ENCODE data around the gene KATNB1. TPM values are rescaled to one million over a fixed set of nuclear protein-coding genes. Genes with fewer than 3 reads are reported as not detected.

Gene KATNB1
- total RNA-seq, 1 donor = 11.8 TPM

DNA sequence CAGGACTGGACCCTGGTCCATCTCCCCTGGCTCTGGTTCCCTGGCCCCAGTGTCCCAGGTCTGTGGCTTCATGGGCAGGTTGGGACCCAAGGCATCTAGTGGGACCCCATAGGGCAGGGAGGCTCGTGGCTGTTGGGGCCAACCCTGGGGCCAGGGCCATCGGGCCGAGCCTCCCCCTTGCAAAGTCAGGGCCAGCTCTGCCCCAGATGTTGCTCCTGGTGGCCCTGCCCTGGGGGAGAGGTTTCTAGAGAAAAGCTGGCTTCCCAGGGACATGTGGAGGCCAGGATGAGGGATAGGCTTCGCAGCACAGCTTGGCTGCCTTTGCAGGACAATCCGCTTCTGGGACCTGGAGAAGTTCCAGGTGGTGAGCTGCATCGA is 16.6 kb downstream of the KATNB1 start:
- Histone ChIP-seq H3K4me1 (ENCODE audit: insufficient read depth, low read length) (no peaks in the 10 kb centered on the region), H3K9me3 (ENCODE audit: low read depth, low read length) (no peaks in the 10 kb centered on the region), H3K27me3 (ENCODE audit: insufficient read depth, low read length) (no peaks in the 10 kb centered on the region), H3K4me3 (ENCODE audit: low read length) (no peak overlapping the region)

DNA sequence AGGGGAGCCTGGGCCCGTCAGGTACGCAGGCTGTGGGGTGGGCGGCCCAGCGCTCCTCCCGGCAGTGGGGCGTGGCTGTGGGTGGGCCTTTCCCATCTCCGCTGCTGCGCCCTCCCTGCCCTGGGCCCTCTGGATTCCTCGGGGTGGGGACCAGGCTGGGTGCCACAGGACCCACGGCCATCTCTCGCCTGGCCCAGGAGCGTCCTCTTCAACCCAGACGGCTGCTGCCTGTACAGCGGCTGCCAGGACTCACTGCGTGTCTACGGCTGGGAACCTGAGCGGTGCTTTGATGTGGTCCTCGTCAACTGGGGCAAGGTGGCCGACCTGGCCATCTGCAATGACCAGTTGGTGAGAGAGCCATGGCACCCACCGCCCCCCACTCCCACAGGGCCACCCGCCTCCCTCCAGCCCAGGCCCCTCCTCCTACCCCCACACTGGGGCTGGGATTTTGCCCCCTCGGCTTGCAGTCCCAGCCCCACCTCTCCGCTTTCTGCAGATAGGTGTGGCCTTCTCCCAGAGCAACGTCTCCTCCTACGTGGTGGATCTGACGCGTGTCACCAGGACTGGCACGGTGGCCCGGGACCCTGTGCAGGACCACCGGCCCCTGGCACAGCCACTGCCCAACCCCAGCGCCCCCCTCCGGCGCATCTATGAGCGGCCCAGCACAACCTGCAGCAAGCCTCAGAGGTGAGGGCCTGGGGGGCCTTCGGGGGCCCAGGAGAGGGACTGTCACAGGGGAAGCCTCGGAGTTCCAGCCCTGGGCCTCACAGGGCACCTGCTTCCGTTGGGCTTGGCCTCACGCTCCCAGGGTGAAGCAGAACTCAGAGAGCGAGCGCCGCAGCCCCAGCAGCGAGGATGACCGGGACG is 17.2 kb downstream of the KATNB1 start:
- H3K9me3 ChIP-seq (ENCODE audit: low read depth, low read length) = no peaks in the 10 kb centered on the region
- H3K27me3 ChIP-seq (ENCODE audit: insufficient read depth, low read length) = no peaks in the 10 kb centered on the region
- no peak overlapping the region for H3K4me3 ChIP-seq (ENCODE audit: low read length)
- no peaks in the 10 kb centered on the region for H3K4me1 ChIP-seq (ENCODE audit: insufficient read depth, low read length)

DNA sequence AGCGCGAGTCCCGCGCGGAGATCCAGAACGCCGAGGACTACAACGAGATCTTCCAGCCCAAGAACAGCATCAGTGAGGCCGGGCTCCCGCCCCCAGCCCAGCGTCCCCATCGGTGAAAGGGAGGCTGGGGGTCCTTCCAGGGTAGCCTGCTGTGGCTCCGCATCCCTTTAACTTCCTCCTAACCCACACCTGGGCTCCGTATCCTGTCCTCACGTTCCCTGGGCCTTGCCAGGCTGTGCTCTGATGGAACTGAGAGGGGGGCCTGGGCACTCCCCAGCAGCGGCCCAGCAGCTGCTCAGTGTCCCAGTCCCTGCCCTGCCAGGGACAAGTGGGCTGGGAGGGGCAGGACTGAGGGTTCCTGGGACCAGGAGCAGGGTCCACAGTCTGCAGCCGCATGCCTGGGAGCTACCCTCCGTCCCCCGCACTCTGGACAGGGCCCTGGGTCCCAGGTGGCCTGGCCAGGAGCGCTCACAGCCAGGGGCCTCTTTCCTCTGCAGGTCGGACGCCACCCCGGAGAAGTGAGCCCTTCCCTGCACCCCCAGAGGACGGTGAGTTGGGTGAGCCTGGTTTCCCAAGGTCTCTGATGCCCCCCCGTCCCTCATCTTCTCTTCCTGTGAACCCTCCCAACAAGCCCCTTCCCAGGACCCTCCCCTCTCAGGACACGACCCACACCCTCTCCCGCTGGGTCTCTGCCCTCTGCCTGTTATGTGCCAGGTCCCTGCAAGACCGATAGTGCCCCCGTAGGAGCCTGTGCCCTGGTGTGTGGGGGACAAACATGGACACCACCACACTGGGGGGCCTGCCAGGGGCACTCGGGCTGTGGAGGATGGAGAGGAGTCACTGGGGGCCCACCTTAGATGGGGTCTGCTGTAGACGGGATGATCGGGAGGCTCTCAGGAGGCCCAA is 18.1 kb downstream of the KATNB1 start:
- Histone ChIP-seq H3K4me1 (ENCODE audit: insufficient read depth, low read length) (no peaks in the 10 kb centered on the region), H3K9me3 (ENCODE audit: low read depth, low read length) (no peaks in the 10 kb centered on the region), H3K4me3 (ENCODE audit: low read length) (no peak overlapping the region), H3K27me3 (ENCODE audit: insufficient read depth, low read length) (no peaks in the 10 kb centered on the region)

DNA sequence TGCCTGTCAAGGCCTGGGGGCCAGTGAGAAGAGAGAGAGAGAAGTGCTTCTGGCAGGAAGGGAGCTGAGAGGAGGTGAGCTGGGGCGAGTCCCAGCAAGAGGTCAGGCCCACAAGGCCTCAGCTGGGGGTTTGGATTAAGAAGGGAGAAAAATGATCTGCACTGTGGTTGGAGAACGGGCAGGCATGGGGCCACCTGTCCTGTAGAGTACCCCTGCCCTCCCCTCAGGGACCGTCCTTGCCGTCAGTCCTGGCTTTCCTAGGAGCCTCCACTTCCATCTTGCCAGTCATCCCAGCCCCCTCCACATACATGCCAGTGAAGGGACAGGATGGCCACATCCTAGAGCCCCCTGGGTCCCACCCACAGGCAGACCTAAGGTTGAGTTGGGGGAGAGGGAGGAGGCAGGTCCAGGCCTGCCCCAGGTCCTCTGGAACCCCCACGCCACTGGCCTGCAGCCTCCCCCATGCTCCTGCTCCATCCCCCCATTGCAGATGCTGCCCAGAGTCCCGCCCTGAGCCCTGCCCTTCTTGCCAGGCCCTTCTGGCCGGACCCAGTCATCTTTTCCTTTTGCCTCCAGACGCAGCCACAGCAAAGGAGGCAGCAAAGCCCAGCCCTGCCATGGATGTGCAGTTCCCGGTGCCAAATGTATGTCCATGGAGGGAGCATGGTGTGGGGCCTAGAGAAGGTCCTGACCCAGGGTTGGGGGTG is 18.9 kb downstream of the KATNB1 start:
- no peaks in the 10 kb centered on the region for H3K4me1 ChIP-seq (ENCODE audit: insufficient read depth, low read length)
- H3K27me3 ChIP-seq (ENCODE audit: insufficient read depth, low read length) = no peaks in the 10 kb centered on the region
- H3K9me3 ChIP-seq (ENCODE audit: low read depth, low read length) = no peaks in the 10 kb centered on the region

DNA sequence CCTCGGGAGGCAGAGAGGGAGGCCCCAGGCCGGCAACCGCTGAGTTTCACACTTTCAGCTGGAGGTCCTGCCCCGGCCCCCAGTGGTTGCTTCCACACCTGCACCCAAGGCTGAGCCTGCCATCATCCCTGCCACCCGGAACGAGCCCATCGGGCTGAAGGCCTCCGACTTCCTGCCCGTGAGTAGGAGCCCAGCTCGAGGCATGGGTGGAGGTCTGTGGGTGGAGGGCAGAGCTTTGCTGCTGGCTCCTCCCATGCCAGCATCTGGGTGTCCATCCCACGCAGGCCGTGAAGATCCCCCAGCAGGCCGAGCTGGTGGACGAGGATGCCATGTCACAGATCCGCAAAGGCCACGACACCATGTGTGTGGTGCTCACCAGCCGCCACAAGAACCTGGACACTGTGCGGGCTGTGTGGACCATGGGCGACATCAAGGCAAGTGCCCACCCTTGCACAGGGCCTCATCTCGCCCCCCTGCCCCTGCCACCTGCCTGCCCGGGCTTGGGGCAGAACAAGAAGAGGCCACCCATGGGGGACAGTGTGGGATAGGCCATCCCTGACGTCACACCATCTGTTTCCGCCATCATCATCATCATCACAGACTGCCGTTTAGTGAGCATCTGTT is 19.6 kb downstream of the KATNB1 start:
- Histone ChIP-seq H3K27me3 (ENCODE audit: insufficient read depth, low read length) (no peaks in the 10 kb centered on the region), H3K4me1 (ENCODE audit: insufficient read depth, low read length) (no peaks in the 10 kb centered on the region), H3K4me3 (ENCODE audit: low read length) (no peak overlapping the region), H3K9me3 (ENCODE audit: low read depth, low read length) (no peaks in the 10 kb centered on the region)

More for the DNA sequence above, 18.9 kb downstream of the KATNB1 start:
- no peak overlapping the region for H3K4me3 ChIP-seq (ENCODE audit: low read length)

DNA sequence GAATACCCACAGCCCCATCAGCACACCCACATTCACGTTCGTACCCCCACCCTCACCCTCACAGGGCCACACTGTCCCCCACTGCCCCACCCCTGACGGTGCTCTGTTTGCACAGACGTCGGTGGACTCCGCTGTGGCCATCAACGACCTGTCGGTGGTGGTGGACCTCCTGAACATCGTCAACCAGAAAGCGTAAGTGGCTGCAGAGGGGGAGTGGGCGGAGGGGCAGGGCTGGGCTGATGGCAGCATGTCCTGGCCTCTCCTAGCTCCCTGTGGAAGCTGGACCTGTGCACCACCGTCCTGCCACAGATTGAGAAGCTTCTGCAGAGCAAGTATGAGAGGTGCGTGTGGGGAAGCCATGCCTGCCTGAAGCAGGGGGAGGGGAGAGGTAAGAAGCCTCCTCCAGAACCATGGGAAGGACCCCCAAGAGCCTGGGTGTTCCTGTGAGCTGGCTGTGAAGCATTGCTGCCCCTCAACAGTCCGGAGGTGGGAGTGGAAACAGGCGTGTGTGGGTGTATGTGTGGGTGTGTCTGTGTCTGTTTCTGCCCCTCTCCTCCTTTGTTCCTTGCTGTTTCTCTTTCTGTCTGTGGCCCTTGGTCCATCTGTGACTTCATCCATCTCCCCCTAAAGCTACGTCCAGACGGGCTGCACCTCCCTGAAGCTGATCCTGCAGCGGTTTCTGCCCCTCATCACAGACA is 20.3 kb downstream of the KATNB1 start:
- Histone ChIP-seq H3K4me1 (ENCODE audit: insufficient read depth, low read length) (no peaks in the 10 kb centered on the region), H3K4me3 (ENCODE audit: low read length) (no peak overlapping the region), H3K27me3 (ENCODE audit: insufficient read depth, low read length) (no peaks in the 10 kb centered on the region), H3K9me3 (ENCODE audit: low read depth, low read length) (no peaks in the 10 kb centered on the region)

DNA sequence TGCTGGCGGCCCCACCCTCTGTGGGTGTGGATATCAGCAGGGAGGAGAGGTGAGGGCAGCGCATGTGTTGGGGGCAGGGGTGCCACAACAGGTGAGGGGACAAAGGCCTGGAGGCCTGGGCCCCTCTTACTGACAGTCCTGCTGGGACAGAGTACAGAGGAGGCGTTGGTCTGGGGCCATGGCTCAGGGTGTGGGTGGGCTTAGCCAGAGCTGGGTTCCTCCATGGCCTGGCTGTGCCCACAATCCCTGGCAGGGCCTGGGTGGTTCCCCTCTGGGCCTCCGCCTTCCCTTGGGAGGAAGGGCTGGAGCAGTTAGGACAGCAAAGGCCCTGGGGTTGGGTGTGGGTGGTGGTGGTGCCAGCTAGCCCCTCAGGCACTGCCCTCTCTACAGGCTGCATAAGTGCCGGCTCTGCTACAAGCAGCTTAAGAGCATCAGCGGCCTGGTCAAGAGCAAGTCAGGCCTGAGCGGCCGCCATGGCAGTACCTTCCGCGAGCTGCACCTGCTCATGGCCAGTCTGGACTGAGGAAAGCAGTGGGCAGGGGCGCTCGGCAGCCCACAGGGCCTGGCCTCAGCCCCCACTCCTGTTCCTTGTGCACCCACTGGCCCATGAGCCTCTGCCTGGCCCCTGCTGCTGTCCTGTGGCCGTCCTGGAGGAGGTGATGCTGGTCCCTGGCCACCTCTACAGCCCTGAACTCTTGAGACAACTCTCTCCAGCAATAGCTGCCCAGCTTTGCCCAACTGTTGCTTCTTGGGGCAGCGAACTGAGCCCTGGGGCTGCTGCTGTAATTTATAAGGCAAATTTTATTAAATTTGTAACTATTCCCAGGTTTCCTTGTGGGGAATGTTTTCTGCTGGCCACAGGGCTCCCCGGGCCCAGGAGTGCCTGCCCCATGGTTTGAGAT is 21.1 kb downstream of the KATNB1 start:
- Histone ChIP-seq H3K9me3 (ENCODE audit: low read depth, low read length) (no peaks in the 10 kb centered on the region), H3K27me3 (ENCODE audit: insufficient read depth, low read length) (no peaks in the 10 kb centered on the region), H3K4me1 (ENCODE audit: insufficient read depth, low read length) (no peaks in the 10 kb centered on the region), H3K4me3 (ENCODE audit: low read length) (no peak overlapping the region)

DNA sequence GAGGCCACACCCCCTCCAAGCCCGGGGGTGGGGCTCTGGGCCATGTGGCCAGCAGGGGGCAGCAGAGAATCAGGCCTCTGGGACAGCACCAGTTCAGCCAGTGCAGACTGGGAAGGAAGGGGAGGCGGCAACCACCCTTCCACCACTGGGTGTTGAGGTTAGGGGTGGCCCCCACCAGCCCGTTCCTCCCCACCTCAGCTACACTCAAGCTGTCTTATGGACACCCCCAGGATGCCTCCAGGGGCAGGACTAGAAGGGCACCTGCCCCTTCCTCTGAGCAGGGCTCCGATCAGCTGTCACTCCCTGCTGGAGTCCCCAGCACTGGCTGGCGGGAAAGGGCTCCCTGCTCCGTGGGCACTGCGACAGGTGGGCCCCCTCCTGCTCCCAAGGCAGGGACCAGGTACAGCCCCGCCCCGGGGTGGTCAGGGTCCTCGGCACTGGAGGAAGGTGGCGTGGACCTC is 21.8 kb downstream of the KATNB1 start:
- H3K27me3 ChIP-seq (ENCODE audit: insufficient read depth, low read length) = no peaks in the 10 kb centered on the region
- no peaks in the 10 kb centered on the region for H3K9me3 ChIP-seq (ENCODE audit: low read depth, low read length)
- H3K4me1 ChIP-seq (ENCODE audit: insufficient read depth, low read length) = no peaks in the 10 kb centered on the region
- no peak overlapping the region for H3K4me3 ChIP-seq (ENCODE audit: low read length)

DNA sequence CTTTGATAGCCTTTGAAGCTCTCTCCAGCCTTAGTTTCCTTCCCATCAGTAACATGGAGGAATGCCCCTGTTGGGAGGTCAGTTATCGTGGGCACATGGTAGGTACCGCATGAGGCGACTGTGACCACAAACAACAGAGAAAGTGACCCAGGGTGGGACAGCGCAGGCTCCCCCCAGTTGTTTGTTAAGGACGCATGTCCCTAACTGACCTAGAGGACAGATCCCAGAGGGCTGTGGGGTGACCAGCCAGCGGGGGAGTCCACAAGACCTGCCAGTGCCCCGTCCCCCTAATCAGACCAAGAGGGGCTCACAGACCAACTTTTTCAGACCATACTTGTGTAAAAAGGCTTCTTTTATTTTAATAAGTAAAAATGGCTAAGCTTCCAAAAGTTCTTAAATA is 22.3 kb downstream of the KATNB1 start:
- Histone ChIP-seq H3K4me3 (ENCODE audit: low read length) (no peak overlapping the region), H3K4me1 (ENCODE audit: insufficient read depth, low read length) (no peaks in the 10 kb centered on the region), H3K9me3 (ENCODE audit: low read depth, low read length) (no peaks in the 10 kb centered on the region), H3K27me3 (ENCODE audit: insufficient read depth, low read length) (no peaks in the 10 kb centered on the region)

DNA sequence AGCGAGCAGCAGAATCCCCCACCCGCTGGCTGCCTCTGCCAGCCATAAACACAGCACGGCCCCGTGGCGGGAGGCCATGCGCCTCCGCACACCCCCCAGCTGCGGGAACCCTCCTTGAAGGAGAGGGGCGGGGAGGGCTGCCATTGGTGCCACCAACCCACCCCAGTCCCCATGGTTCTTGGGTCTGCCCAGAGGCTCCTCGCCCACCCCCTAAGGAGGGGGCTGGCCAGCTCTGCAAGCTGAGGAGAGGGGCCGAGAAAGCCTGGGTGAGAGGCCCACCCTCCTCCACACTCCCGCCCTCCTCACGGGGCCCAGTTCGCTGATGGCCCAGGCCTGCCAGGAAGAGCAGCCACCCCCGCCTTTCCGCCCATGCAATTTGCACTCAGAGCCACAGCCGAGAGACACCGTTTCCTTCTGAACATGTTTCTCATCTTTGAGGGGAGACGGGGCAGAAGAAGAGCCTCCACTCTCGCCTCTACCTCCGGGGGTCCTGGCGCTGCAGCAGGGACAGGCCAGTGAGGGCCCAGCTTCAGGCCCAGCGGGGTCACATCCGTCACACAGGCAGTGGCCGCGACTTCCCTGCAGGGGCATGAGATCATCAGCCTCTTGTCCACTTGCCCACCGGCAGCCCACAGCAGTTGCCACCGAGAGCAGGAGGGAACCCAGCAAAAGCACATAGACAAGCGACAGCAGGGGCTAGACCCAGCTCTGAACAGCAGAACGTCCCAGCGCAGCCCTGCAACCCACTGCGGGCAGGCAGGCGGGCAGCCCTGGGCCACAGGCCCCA is 23.0 kb downstream of the KATNB1 start:
- no peaks in the 10 kb centered on the region for H3K4me1 ChIP-seq (ENCODE audit: insufficient read depth, low read length)
- H3K27me3 ChIP-seq (ENCODE audit: insufficient read depth, low read length) = no peaks in the 10 kb centered on the region
- H3K9me3 ChIP-seq (ENCODE audit: low read depth, low read length) = no peaks in the 10 kb centered on the region
- H3K4me3 ChIP-seq (ENCODE audit: low read length) = no peak overlapping the region

DNA sequence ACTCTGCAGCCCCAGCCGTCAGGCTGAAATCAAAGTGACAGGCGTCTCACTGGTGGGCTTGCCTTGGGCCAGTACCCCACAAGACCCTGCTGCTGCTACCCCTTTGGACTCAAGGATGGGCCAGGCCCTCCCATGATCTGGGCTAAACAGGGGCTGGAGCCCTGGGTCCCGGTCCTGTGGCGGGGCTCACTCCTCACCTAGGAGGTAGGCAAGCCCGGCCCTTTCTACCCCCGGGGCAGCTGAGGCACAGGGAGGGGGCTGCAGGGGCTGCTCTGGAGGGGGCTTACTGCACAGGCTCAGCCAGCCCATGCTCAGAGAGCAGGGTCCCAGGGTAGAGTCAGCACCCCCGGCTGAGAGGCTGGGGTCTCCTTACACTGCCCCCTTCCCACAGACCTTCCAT is 23.6 kb downstream of the KATNB1 start:
- Histone ChIP-seq H3K27me3 (ENCODE audit: insufficient read depth, low read length) (no peaks in the 10 kb centered on the region), H3K4me3 (ENCODE audit: low read length) (no peak overlapping the region)

DNA sequence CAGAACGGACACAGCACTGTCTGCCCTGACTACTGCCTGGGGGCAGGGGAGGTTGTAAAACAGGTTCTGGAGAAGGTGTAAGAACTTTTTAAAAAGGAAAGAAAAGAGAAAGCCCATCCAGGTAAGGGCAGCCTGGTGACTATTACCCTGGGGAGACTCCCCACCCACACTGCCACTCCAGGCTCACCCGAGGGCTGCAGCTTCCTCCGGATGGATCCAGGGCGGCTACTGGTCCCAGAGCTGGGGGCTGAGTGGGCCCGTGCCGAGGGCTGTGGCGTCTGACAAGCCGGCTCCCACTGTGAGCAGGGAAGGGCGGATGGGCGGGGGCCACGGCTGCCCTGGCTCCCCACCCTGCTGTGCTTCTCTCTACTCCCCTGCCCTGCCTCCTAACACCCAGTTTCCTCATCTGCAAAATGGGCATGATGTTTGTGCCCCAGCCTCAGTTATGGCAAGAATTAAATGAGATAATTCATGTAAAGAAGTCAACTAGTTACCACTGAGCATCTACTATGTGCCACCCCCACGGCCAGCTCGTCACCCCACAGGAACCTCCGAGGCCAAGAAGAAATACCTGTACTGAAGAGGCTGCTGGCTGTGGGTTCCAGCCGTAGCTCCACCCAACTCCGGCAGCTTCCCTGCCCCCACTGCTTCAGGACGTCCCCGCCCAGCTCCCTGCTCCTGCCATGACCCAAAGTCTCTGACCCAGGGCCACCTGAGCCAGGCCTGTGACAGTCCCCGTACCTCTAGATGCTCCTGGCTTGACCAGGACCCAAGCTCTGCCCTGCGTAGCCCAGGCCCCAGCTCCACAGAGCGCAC is 24.2 kb downstream of the KATNB1 start:
- no peak overlapping the region for H3K4me3 ChIP-seq (ENCODE audit: low read length)
- H3K27me3 ChIP-seq (ENCODE audit: insufficient read depth, low read length) = no peaks in the 10 kb centered on the region
- no peaks in the 10 kb centered on the region for H3K9me3 ChIP-seq (ENCODE audit: low read depth, low read length)
- H3K4me1 ChIP-seq (ENCODE audit: insufficient read depth, low read length) = no peaks in the 10 kb centered on the region

More for the DNA sequence above, 23.6 kb downstream of the KATNB1 start:
- Histone ChIP-seq H3K9me3 (ENCODE audit: low read depth, low read length) (no peaks in the 10 kb centered on the region), H3K4me1 (ENCODE audit: insufficient read depth, low read length) (no peaks in the 10 kb centered on the region)
